K562 (cell line): ENCODE measurements around the gene SRCAP. TPM values are rescaled to one million over a fixed set of nuclear protein-coding genes. Genes with fewer than 3 reads are reported as not detected.

Source experiments
- ARHGAP35 ChIP-seq: fragments of 450-650 bp; IDR thresholded peaks from 2 replicates; pipeline ENCODE4 v1.6.1; 2018; ENCODE audit not compliant: partially characterized antibody
- BCL6 ChIP-seq: fragments of 250-450 bp; sonication (Bioruptor Pico); IDR thresholded peaks from 2 replicates; pipeline ENCODE4 v1.4.0; 2020
- GATAD2B ChIP-seq: fragments of 450-650 bp; IDR thresholded peaks from 2 replicates; pipeline ENCODE4 v1.6.1; 2017; ENCODE audit warnings: mild to moderate bottlenecking, borderline replicate concordance
- HNRNPK ChIP-seq: fragments of 200-400 bp; formaldehyde crosslinking; IDR thresholded peaks from one replicate; pipeline ENCODE4 v1.6.1; 2018; ENCODE audit warnings: mild to moderate bottlenecking, low read depth, low read length; ENCODE audit not compliant: poor library complexity, severe bottlenecking
- IRF2 ChIP-seq: sonication (generic); formaldehyde crosslinking; IDR thresholded peaks from 2 replicates; pipeline ENCODE4 v1.8.1; 2022; ENCODE audit warnings: mild to moderate bottlenecking, missing genetic modification reagents
- MAFK ChIP-seq: IDR thresholded peaks from 2 replicates; pipeline ENCODE4 v1.6.1; 2011; ENCODE audit warnings: low read length, improper control_type of control experiment
- NEUROD1 ChIP-seq: fragments of 150-350 bp; IDR thresholded peaks from 2 replicates; pipeline ENCODE4 v1.6.1; 2014; ENCODE audit warnings: borderline replicate concordance, low read length, low read depth; ENCODE audit not compliant: partially characterized antibody
- NFIX ChIP-seq: fragments of 250-450 bp; sonication (Bioruptor Pico); IDR thresholded peaks from 2 replicates; pipeline ENCODE4 v1.4.0; 2020; ENCODE audit warnings: low read depth, mild to moderate bottlenecking, moderate library complexity
- RBFOX2 ChIP-seq: fragments of 200-400 bp; formaldehyde crosslinking; IDR thresholded peaks from 2 replicates; pipeline ENCODE4 v1.6.1; 2017; ENCODE audit warnings: low read depth, mild to moderate bottlenecking, low read length, moderate library complexity
- ZBTB1 ChIP-seq: sonication (generic); formaldehyde crosslinking; IDR thresholded peaks from 2 replicates; pipeline ENCODE4 v1.8.1; 2023; ENCODE audit warnings: missing genetic modification reagents, low read depth, mild to moderate bottlenecking, borderline replicate concordance
- ZNF212 ChIP-seq: fragments of 450-650 bp; formaldehyde crosslinking; IDR thresholded peaks from 2 replicates; pipeline ENCODE4 v1.4.0; 2020; ENCODE audit warnings: mild to moderate bottlenecking
- ZNF384 ChIP-seq: IDR thresholded peaks from 2 replicates; pipeline ENCODE4 v1.6.1; 2012; ENCODE audit warnings: low read depth, low read length, improper control_type of control experiment
- ZNF444 ChIP-seq: fragments of 250-450 bp; sonication (Bioruptor Pico); IDR thresholded peaks from 2 replicates; pipeline ENCODE4 v1.4.0; 2020; ENCODE audit warnings: mild to moderate bottlenecking, moderate library complexity
- ZNF551 ChIP-seq: fragments of 250-450 bp; sonication (Bioruptor Pico); IDR thresholded peaks from 2 replicates; pipeline ENCODE4 v1.5.0; 2021; ENCODE audit warnings: mild to moderate bottlenecking, moderate library complexity
- polyA plus RNA-seq, 8 experiments: library from polyadenylated mRNA; depleted of rRNA in 4 of 8; stranded (reverse) in 5 of 8; unstranded in 3 of 8; fragments of >200 nt; fragmentation: Nextera tagmentation in 2 of 8; fragmentation: Illumina TruSeq in 1 of 8; extraction: Ambion mirVana in 2 of 8; extraction: Trizol in 1 of 8; gene quantifications; 2 replicates each; pipeline versions ENCODE4 v1.2.1 to v1.2.3, GENCODE V29; 2011 to 2014; ENCODE audit warnings: inconsistent platforms in 1 of 8, missing spikeins in 1 of 8
- total RNA-seq, 7 experiments: library from RNA; depleted of rRNA in 6 of 7; stranded (reverse); fragments of >200 nt in 6 of 7; fragmentation: Illumina TruSeq in 2 of 7; extraction: Trizol in 2 of 7; gene quantifications; 2 replicates each; pipeline versions ENCODE4 v1.2.1 to v1.2.3, GENCODE V29; 2011 to 2021; ENCODE audit warnings: low replicate concordance in 1 of 7
- TF ChIP-seq, protein P1 (sequence below): fragments of 450-650 bp; IDR thresholded peaks from 2 replicates; pipeline ENCODE4 v1.6.1; 2016; ENCODE audit warnings: antibody characterized with exemption
- TF ChIP-seq, protein P2 (sequence below): fragments of 250-450 bp; sonication (Bioruptor Pico); IDR thresholded peaks from 2 replicates; pipeline ENCODE4 v1.9.0; 2021; ENCODE audit warnings: mild to moderate bottlenecking
- TF ChIP-seq, protein P3 (sequence below): sonication (generic); formaldehyde crosslinking; IDR thresholded peaks from 2 replicates; pipeline ENCODE4 v1.8.0; 2022; ENCODE audit warnings: mild to moderate bottlenecking, missing genetic modification reagents, borderline replicate concordance
- TF ChIP-seq, protein P4 (sequence below): fragments of 250-450 bp; sonication (Bioruptor Pico); IDR thresholded peaks from 2 replicates; pipeline ENCODE4 v1.5.0; 2022; ENCODE audit warnings: mild to moderate bottlenecking
- TF ChIP-seq, protein P5 (sequence below): fragments of 250-450 bp; sonication (Bioruptor Pico); IDR thresholded peaks from 2 replicates; pipeline ENCODE4 v1.4.0; 2020

Gene SRCAP
- total and polyA plus RNA-seq, 9 of the 15 experiments (the other 6 are each of a cell fraction or from before 2014, with no cell fraction given) = 0.21 to 62.6 (median 5.8) TPM

DNA sequence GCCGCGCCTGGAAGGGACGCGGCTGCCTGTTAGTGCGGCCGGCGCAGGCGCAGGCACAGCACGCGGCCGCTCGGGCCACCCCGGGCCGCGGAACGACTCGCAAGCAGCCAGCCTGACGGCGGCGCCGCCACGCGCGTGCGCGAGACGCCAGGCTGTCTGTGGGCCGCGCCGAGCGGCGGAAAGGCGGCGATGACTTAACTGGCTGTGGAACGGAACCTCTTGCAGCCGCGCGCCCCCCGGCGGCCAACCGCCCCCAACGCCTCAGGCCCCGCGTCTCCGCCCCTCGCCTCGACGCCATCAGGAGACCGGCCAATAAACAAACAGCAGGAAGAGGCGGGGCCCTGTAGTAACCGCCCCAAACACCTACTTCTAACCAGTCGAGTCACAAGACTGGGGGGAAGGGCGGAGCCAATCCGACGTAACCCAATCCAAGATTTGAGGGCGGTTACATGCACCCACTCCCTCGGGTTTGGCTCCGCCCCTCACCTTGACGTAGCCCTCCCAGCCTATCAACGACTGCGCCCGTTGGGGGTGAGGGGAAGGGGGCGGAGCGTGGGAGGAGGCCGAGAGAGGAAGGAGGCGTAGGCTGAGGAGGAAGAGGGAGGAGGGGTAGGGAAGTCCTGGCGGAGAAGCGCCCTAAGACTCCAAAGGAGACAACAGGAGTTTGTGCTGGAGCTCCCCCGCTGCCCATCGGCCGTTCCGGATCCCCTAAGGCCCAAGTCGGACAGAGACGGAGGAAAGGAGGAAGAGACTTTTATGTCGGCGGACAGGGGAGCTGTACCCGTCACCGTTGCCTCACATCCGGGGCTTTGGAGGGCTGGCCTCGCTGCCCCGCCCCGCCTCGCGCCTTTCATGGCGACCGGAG, 40.9 kb upstream of the SRCAP start, which contains the start of gene FBRS (continued):
- TF ChIP-seq, protein P1, sequence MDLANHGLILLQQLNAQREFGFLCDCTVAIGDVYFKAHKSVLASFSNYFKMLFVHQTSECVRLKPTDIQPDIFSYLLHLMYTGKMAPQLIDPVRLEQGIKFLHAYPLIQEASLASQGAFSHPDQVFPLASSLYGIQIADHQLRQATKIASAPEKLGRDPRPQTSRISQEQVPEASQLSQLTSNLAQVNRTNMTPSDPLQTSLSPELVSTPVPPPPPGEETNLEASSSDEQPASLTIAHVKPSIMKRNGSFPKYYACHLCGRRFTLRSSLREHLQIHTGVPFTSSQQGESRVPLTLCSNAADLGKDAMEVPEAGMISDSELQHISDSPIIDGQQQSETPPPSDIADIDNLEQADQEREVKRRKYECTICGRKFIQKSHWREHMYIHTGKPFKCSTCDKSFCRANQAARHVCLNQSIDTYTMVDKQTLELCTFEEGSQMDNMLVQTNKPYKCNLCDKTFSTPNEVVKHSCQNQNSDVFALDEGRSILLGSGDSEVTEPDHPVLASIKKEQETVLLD = peak; percentile 45; the same call in 1 of the 2 replicates
- TF ChIP-seq NEUROD1 (peak; percentile 64), GATAD2B (peak; percentile 100), ZNF212 (CRISPR knock-in tag) (no peak), RBFOX2 (peak; percentile 72), MAFK (no peak), ZBTB1 (CRISPR knock-in tag) (no peak), IRF2 (CRISPR knock-in tag) (no peak), HNRNPK (no peak), ARHGAP35 (no peak), ZNF551 (CRISPR knock-in tag) (no peak), ZNF384 (0 out of 2 replicates have a peak, but pooled peaks have one; percentile 25), NFIX (CRISPR knock-in tag) (no peak), BCL6 (CRISPR knock-in tag) (no peak), ZNF444 (CRISPR knock-in tag) (no peak)
- TF ChIP-seq, protein P2, sequence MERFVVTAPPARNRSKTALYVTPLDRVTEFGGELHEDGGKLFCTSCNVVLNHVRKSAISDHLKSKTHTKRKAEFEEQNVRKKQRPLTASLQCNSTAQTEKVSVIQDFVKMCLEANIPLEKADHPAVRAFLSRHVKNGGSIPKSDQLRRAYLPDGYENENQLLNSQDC (CRISPR knock-in tag) = 0 out of 2 replicates have a peak, but pooled peaks have one; percentile 24
- TF ChIP-seq, protein P3, sequence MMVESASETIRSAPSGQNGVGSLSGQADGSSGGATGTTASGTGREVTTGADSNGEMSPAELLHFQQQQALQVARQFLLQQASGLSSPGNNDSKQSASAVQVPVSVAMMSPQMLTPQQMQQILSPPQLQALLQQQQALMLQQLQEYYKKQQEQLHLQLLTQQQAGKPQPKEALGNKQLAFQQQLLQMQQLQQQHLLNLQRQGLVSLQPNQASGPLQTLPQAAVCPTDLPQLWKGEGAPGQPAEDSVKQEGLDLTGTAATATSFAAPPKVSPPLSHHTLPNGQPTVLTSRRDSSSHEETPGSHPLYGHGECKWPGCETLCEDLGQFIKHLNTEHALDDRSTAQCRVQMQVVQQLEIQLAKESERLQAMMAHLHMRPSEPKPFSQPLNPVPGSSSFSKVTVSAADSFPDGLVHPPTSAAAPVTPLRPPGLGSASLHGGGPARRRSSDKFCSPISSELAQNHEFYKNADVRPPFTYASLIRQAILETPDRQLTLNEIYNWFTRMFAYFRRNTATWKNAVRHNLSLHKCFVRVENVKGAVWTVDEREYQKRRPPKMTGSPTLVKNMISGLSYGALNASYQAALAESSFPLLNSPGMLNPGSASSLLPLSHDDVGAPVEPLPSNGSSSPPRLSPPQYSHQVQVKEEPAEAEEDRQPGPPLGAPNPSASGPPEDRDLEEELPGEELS (CRISPR knock-in tag) = no peak; the same call in 1 of the 2 replicates
- TF ChIP-seq, protein P4, sequence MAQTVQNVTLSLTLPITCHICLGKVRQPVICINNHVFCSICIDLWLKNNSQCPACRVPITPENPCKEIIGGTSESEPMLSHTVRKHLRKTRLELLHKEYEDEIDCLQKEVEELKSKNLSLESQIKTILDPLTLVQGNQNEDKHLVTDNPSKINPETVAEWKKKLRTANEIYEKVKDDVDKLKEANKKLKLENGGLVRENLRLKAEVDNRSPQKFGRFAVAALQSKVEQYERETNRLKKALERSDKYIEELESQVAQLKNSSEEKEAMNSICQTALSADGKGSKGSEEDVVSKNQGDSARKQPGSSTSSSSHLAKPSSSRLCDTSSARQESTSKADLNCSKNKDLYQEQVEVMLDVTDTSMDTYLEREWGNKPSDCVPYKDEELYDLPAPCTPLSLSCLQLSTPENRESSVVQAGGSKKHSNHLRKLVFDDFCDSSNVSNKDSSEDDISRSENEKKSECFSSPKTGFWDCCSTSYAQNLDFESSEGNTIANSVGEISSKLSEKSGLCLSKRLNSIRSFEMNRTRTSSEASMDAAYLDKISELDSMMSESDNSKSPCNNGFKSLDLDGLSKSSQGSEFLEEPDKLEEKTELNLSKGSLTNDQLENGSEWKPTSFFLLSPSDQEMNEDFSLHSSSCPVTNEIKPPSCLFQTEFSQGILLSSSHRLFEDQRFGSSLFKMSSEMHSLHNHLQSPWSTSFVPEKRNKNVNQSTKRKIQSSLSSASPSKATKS (CRISPR knock-in tag) = peak; percentile 18; the same call in 1 of the 2 replicates
- TF ChIP-seq, protein P5, sequence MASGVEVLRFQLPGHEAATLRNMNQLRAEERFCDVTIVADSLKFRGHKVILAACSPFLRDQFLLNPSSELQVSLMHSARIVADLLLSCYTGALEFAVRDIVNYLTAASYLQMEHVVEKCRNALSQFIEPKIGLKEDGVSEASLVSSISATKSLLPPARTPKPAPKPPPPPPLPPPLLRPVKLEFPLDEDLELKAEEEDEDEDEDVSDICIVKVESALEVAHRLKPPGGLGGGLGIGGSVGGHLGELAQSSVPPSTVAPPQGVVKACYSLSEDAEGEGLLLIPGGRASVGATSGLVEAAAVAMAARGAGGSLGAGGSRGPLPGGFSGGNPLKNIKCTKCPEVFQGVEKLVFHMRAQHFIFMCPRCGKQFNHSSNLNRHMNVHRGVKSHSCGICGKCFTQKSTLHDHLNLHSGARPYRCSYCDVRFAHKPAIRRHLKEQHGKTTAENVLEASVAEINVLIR = peak; percentile 65
